Measurements from ENCODE around the gene METTL26.

GRCh38 chr16:680625-680945, 44.5 kb upstream of the METTL26 start:
- TF ChIP-seq, protein P1, sequence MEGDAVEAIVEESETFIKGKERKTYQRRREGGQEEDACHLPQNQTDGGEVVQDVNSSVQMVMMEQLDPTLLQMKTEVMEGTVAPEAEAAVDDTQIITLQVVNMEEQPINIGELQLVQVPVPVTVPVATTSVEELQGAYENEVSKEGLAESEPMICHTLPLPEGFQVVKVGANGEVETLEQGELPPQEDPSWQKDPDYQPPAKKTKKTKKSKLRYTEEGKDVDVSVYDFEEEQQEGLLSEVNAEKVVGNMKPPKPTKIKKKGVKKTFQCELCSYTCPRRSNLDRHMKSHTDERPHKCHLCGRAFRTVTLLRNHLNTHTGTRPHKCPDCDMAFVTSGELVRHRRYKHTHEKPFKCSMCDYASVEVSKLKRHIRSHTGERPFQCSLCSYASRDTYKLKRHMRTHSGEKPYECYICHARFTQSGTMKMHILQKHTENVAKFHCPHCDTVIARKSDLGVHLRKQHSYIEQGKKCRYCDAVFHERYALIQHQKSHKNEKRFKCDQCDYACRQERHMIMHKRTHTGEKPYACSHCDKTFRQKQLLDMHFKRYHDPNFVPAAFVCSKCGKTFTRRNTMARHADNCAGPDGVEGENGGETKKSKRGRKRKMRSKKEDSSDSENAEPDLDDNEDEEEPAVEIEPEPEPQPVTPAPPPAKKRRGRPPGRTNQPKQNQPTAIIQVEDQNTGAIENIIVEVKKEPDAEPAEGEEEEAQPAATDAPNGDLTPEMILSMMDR (conservative IDR thresholded peaks at IDR 0.05; ENCODE audit: low read length): no peak
- no peak for TF ChIP-seq EZH2phosphoT487 (IDR thresholded peaks at IDR 0.05; ENCODE audit: borderline replicate concordance)

Measured in Loucy (cell line).